Endometrial microvascular endothelial cells (primary cell): ENCODE measurements around the gene TSHZ1. TPM values are rescaled to one million over a fixed set of nuclear protein-coding genes. Genes with fewer than 3 reads are reported as not detected.
"Not testable (repeated sequence)": the region's sequence is repeated elsewhere in the genome, so short reads cannot be mapped to it uniquely, and the experiment has no call there.

ENCODE experiments used
- in situ Hi-C: cut with HindIII; loops from 2 replicates; pipeline ENCODE4 v1.10.0; 2017; ENCODE audit warnings: low sequenced_read_pairs, low pct_unique_long_range_greater_than_20kb; ENCODE audit errors: inconsistent ontology term
- total RNA-seq: library from RNA; depleted of rRNA; stranded (reverse); fragments of >200 nt; gene quantifications from one replicate; pipeline ENCODE4 v1.2.3, GENCODE V29; 2015; ENCODE audit errors: inconsistent ontology term

Gene TSHZ1
- total RNA-seq, 1 donor from 2014 or later, result 11.0 TPM

DNA sequence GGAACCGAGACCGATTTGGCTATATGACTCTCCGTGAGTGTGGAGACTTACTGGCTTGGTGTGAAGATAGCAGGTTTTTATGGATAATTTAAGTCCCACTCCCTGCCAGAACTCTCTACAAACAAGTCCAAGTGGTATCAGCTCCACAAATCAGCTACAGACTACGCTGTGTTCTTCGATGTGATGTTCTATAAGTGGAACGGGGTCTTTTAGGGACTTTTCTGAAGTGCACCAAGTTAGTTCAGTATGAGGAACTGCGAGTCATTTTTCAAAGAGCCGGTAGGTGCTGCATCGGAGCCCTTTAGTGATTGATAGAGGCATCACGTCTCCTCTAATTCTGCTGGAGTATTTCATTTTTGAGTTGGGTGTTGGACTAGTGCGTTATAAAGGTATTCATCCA lies 107.1 kb downstream of the TSHZ1 start:
- in situ Hi-C loops, result no loop called here

DNA sequence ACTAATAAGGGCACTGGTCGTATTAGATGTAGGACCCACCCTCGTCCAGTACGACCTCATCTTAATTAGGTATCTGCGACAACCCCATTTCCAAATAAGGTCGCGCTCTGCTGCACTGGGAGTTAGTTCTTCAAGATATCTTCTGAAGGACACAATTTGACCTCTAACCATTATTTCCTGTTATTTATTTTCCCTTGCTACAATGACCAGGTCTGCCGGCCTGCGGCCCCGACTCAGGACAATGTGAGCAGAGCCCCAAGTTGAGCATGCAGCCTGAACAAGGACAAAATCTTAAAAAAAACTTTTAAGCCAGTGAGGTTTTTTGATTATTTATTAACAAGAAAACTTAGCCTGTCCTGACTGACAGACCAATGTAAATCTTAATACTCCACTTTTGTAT lies 109.3 kb downstream of the TSHZ1 start:
- in situ Hi-C loops, result no loop called here

DNA sequence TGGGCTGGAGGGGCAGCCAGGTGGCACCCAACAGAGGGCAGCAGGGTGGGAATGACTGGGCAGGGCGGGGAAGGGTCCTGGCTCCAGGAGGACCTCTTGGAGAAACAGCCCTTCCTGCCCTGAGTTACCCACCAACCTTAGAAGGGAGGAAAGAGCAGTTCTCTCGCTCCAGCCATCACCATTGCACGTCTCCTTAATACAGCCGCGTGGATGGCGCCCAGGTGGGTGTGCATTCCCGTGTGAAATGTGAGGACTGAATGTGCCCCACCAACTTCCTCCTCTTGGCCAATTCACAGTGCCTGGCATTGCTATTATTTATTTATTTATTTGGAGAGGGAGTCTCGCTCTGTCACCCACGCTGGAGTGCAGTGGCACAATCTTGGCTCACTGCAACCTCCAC lies 109.9 kb downstream of the TSHZ1 start:
- in situ Hi-C loops, result no loop called here

DNA sequence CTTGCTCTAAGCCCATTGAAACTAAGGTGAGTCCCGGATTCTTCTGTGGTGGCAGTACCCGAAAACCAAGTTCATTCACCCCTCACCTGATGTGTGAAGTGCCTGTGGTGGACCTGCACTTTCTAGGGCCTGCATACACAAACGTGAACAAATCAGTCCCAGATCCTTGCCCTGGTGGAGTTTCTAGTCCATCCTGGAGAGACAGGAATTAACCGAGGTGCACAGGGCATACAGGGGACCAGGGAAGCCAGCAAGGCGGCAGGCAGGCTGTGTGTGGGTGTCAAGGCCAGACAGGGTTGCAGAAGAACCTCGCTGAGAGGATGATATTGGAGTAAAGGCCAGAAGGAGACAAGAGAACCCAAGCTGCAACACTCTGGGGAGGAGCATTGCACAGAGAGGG lies 110.8 kb downstream of the TSHZ1 start:
- in situ Hi-C loops, result no loop called here

DNA sequence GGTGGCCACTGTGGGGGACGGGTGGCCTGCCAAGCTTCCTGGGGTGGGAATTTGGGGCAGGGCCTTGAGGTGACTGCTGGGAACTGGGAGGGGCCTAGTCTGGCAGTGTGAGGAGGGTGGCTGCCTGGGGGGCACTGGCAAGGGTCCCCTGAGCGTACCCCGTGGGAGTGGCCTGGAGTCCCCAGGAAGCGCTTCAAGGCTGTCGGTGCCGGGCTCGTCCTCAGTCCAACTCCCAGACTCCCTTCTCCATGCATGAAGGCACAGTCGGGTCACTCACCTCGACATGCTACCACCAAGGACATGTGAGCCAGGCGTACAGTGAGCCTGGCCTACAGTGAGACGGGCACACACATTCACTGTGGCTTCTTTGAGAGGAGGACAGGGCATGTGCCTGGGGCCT lies 111.6 kb downstream of the TSHZ1 start:
- in situ Hi-C loops, result no loop called here

DNA sequence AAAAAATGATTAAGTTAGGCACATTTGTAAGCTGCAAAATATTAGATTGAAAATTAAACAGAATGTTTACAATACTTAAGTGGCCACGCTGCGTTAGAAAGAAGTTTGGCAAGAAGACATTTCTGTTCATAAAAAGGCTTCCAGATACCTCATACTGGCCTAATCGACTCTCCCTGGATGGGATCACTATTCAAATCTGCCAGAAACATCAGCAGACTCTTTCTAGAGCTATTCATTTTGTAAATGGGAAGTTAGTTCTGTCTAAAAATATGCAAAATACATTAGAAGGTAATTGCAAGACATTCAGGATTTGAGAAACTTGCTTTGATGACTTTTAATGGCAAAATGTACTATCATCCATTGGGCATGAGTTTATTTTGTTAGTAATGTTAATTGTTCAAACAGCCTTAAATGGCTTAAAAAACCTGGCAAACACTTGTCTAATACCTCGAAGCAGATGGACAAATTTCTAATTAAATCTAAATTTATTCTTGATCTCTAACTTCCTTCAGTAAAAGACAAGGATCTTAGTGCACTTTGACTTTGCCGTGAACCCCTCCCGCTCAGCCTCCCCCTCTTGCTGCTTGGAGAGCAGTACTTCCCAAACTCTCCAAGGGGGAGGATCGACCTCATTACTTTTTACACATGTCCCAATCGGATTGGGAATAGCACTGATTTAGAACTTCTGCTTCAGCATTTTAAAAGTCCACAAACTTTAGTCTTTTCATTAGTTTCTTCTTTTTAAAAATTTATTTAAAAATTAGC lies 113.4 kb downstream of the TSHZ1 start:
- in situ Hi-C loops, result no loop called here

DNA sequence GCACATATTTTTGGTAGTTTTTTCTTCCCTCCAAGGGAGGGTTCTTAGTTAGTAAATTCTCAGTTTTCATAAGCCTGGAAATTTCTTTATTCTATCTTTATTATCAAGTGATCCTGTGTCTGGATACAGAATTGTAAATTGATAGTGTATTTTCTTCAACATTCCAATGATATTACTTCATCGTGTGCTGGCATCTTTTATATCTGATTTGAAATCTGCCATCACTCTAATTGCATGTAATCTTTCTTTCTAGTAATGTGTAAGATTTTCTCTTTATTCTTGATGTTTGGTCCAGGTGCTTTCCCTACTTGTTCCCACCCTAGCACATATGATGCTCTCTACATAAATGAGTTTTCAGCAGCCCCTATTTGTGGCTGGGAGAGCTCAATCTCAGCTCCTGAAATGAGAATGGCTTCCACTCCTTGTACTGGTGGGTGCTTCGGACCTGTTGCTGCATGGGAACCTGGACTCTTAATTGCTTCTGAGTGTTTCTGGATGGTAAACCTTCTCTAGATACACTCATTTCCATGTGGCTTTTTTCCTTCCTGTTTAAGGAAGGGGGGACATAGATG lies 114.2 kb downstream of the TSHZ1 start:
- in situ Hi-C loops, result no loop called here

DNA sequence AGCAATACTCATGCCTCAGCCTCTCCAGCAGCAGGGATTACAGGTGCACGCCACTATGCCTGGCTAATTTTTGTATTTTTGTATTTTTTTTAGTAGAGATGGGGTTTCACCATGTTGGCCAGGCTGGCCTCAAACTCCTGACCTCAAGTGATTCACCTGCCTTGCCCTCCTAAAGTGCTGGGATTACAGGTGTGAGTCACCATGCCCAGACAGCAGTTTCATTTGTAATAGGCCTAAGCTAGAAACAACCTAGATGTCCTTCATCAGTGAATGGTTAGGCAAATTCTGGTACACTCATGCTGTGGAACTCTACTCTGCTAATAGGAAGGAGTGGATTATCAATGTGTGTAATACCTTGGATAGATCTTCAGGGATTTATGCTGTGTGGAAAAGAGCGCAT lies 119.2 kb downstream of the TSHZ1 start:
- in situ Hi-C loops, result not testable (repeated sequence)

DNA sequence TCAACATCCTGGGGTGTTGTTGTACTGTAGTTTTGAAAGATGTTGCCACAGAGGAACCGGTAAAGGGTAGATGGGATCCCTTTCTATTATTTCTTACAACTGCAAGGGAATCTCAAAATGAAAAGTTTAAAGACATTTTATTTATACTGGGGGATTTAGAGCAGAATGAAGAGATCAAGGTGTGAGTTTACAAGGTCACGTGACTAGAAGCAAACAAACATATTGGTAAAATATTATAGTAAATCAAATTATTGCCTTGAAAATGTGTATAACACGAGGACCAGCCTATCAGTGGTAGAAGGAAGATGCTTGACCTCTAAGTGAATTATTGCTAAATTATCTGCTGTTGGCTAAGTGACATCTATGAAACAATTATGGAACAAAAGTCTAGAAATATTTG lies 119.7 kb downstream of the TSHZ1 start:
- in situ Hi-C loops, result no loop called here

DNA sequence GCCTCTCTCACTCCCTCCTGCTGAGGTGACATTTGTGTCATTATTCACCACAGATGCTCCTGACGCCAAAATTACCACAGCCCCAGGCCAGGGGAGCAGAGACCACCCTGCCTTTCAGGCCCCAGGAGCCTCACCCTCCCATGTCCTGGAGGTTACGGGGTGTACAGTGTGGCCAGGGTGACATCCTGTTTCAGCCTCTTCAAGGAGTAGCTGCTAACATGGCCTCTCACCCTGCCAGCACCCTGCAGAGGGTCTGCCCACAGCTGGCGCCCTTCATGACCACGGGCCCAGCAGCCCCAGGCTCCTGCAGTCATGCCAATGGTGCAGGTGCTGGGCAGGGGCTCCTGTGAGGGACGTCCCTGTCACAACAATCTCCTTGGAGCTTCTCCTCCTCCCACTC lies 124.3 kb downstream of the TSHZ1 start:
- in situ Hi-C loops, result no loop called here

DNA sequence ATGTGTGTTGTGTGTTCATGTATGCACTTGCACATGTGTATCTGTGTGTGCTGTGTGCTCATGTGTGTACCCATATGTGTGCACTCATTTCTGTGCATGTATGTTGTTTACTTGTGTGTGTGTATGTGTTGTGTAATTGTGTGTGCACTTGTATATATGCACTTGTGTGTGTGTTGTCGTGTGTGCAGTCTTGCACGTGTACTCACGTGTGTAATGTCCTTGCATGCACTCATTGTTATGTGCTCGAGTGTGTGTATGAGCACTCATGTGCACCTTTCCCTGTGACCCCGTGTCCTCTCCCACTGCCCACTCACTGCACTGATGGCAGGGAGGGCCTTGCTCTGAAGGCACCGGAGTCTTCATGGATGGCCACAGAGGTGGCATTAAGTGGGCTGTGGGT lies 124.9 kb downstream of the TSHZ1 start:
- in situ Hi-C loops, result no loop called here

DNA sequence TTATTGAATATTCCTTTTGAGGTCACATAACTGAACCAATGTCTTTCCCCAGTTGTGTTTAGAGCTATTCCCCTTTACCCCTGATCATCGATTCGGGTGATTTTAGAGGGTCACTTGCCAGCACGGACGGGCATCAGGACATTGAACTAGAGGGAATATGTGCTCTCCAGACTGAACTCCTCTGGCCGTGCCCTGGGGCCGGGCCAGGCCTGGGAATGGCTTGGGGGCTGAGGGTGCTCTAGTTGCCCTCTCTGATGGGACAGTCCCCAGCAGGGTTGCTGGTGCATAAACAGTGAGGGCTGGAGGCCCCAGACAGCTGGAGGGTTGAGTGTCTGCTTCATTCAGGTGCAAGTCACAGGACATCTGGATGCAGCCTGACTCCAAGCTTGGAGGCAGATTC lies 126.2 kb downstream of the TSHZ1 start:
- in situ Hi-C loops, result no loop called here

DNA sequence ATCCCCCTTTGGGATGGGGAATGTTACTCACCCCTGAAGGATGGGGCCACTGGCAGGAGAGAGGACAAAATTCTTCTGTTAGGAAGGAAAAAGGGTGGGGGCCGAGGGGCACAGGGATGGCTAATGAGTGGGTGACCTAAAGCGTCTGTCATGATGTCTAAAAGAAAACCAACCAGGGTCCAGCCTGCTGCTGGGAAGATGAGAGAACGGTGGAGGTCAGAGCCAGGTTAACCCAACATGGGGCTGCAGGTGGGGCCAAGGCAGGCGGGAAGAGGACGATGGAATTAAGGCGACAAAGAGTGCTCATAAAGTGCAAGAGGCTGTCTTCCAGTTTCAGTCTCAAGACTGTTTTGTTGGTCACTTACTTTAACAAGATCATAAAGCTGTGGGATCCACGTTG lies 126.8 kb downstream of the TSHZ1 start:
- in situ Hi-C loops, result no loop called here

DNA sequence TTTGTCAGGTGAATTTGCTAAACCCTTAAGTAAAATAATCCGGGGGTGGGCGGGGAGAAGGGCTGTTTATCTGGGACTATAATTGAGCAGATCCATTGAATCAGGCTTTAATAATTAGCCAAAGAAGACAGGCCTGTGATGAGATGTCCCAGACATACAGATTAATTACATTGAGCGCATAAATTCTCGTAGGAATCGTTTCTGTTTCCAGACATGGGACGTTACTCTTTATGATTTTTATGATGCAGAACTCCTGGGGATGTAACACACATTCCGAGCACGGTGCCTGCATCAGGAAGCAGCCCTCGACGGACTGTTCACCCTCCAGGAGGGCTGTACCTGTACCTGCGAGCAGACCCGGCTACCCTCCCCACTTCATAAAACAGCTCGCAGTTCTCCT lies 128.0 kb downstream of the TSHZ1 start:
- in situ Hi-C loops, result no loop called here

Other genes starting within 250 kb of the TSHZ1 start
- gene PTGR3, start 1.7 kb upstream of the TSHZ1 start, total RNA-seq, result 40.7 TPM
- gene SMIM21, start 216.9 kb downstream of the TSHZ1 start, total RNA-seq, result not detected